CD4-positive, alpha-beta memory T cell (primary cell): ENCODE measurements around the gene MYO9A. TPM values are rescaled to one million over a fixed set of nuclear protein-coding genes. Genes with fewer than 3 reads are reported as not detected.

Source experiments
- CTCF ChIA-PET: fragments of 350-600 bp; sonication (Branson Sonifier 250); formaldehyde crosslinking; loops from one replicate; lab custom pipeline; 2021; ENCODE audit warnings: inconsistent platforms; ENCODE audit not compliant: partially characterized antibody; lab: Charles Lee
- POLR2A ChIA-PET: fragments of 350-600 bp; sonication (Branson Sonifier 250); formaldehyde crosslinking; loops from one replicate; lab custom pipeline; 2021; ENCODE audit not compliant: partially characterized antibody; lab: Charles Lee
- DNase-seq, 5 donors: peaks; one replicate each; pipeline versions ENCODE4 v3.0.0 to v3.0.0-alpha.2; 2020 to 2022; ENCODE audit warnings: mixed read lengths in 1 of 5
- H3K27ac ChIP-seq: one replicate; pipeline ENCODE4 v1.7.0; 2013; ENCODE audit warnings: low read depth, low read length
- H3K27me3 ChIP-seq: 2 replicates; pipeline ENCODE4 v1.7.0; 2013; ENCODE audit warnings: mild to moderate bottlenecking, low read length, moderate library complexity; ENCODE audit not compliant: insufficient read depth
- H3K36me3 ChIP-seq: 2 replicates; pipeline ENCODE4 v1.7.0; 2013; ENCODE audit warnings: mild to moderate bottlenecking, low read length, moderate library complexity; ENCODE audit not compliant: insufficient read depth
- H3K4me1 ChIP-seq: 2 replicates; pipeline ENCODE4 v1.7.0; 2013; ENCODE audit warnings: mild to moderate bottlenecking, low read length, moderate library complexity; ENCODE audit not compliant: insufficient read depth
- H3K4me3 ChIP-seq, 2 donors: one replicate each; pipeline ENCODE4 v1.7.0; 2013; ENCODE audit warnings: low read length in 2 of 2, mild to moderate bottlenecking in 1 of 2
- H3K9me3 ChIP-seq, 2 donors: one replicate each; pipeline ENCODE4 v1.7.0; 2013; ENCODE audit warnings: low read length in 2 of 2, control low read depth in 1 of 2; ENCODE audit not compliant: control insufficient read depth in 1 of 2
- H3K27ac Mint-ChIP-seq, 7 donors: one replicate each; pipeline ENCODE4 v1.8.0; 2020 to 2021; ENCODE audit warnings: mixed read lengths in 7 of 7, mild to moderate bottlenecking in 6 of 7, inconsistent platforms in 3 of 7, moderate library complexity in 3 of 7
- H3K27me3 Mint-ChIP-seq, 2 donors: one replicate each; pipeline ENCODE4 v1.8.0; 2020 to 2021; ENCODE audit warnings: mixed read lengths in 2 of 2
- H3K36me3 Mint-ChIP-seq, 2 donors: one replicate each; pipeline ENCODE4 v1.8.0; 2020 to 2021; ENCODE audit warnings: mixed read lengths in 2 of 2, inconsistent platforms in 1 of 2, mild to moderate bottlenecking in 1 of 2
- H3K4me1 Mint-ChIP-seq, 4 donors: one replicate each; pipeline ENCODE4 v1.8.0; 2020 to 2021; ENCODE audit warnings: mixed read lengths in 4 of 4, mild to moderate bottlenecking in 1 of 4
- H3K4me3 Mint-ChIP-seq, 8 donors: one replicate each; pipeline ENCODE4 v1.8.0; 2020 to 2021; ENCODE audit warnings: mixed read lengths in 8 of 8, mild to moderate bottlenecking in 7 of 8, moderate library complexity in 6 of 8, inconsistent platforms in 3 of 8
- H3K9me3 Mint-ChIP-seq, 8 donors: one replicate each; pipeline ENCODE4 v1.8.0; 2020 to 2021; ENCODE audit warnings: mixed read lengths in 8 of 8, mild to moderate bottlenecking in 5 of 8, inconsistent platforms in 3 of 8, moderate library complexity in 1 of 8
- intact Hi-C: fragments of 100-400 bp; cut with micrococcal nuclease; formaldehyde crosslinking; loops from one replicate; pipeline ENCODE4 v1.15.1; 2023
- polyA plus RNA-seq, 2 donors: library from polyadenylated mRNA; unstranded; fragments of 300-500 nt; fragmentation: Illumina TruSeq; gene quantifications; one replicate each; pipeline ENCODE4 v1.2.3, GENCODE V29; 2021
- total RNA-seq, 2 experiments: library from RNA; stranded (reverse); gene quantifications; one replicate each; pipeline ENCODE4 v1.2.3, GENCODE V29; 2021

Gene MYO9A
- total and polyA plus RNA-seq, 4 experiments from 2014 or later: 7.8 to 44.0 (median 28.0) TPM

- Histone ChIP-seq H3K4me1 (no peaks in the 10 kb centered on the region), H3K9me3 (no peaks in the 10 kb centered on the region), H3K4me3 (no peak overlapping the region), H3K27ac (no peak overlapping the region), H3K36me3 (no peaks in the 10 kb centered on the region), H3K27me3 (no peaks in the 10 kb centered on the region)
- DNase-seq: no peak
- Mint-ChIP-seq H3K4me3 (no peak overlapping the region), H3K4me1 (no peaks in the 10 kb centered on the region), H3K27ac (no peak overlapping the region), H3K27me3 (peaks cover 0 to 3% of the 10 kb centered on the region in 2 donors), H3K9me3 (peaks cover 0 to 1% (median 0%) of the 10 kb centered on the region in 8 donors), H3K36me3 (no peaks in the 10 kb centered on the region)
- ChIA-PET POLR2A (no interaction called here), CTCF (interaction anchor here (0.5 kb wide), 1 partner anchor 66 kb away, joined by 4 read pairs; no protein-coding TSS in a partner anchor)
- intact Hi-C loops: no loop called here
Observed at GRCh38 chr15:71811752-71812735, 305.9 kb downstream of the MYO9A start.

- Mint-ChIP-seq H3K4me1 (no peaks in the 10 kb centered on the region), H3K9me3 (peaks cover 0 to 1% (median 0%) of the 10 kb centered on the region in 8 donors)
Observed at GRCh38 chr15:71811036-71811736, 306.8 kb downstream of the MYO9A start.

GRCh38 chr15:71810256-71811035 lies 307.5 kb downstream of the MYO9A start, which contains the start of gene NR2E3:
Gene NR2E3 (plus strand): TSS chr15:71810554. CDS start chr15:71810744, 190 bp downstream.
- no peaks in the 10 kb centered on the region for H3K27me3 ChIP-seq
- H3K9me3 Mint-ChIP-seq: peaks cover 0 to 1% (median 0%) of the 10 kb centered on the region in 8 donors
- no peak within 1 kb of the TSS for H3K4me3 ChIP-seq
- H3K27me3 Mint-ChIP-seq: peaks cover 3 to 4% of the 10 kb centered on the region in 2 donors
- H3K4me3 Mint-ChIP-seq: no peak within 1 kb of the TSS
- intact Hi-C loops: no loop called here
- POLR2A ChIA-PET: no interaction called here
- no peaks in the 10 kb centered on the region for H3K4me1 Mint-ChIP-seq
- H3K36me3 Mint-ChIP-seq: no peaks in the 10 kb centered on the region
- no peak within 1 kb of the TSS for H3K27ac ChIP-seq
- no peaks in the 10 kb centered on the region for H3K4me1 ChIP-seq
- CTCF ChIA-PET: no interaction called here
- no peak within 1 kb of the TSS for H3K27ac Mint-ChIP-seq
- no peaks in the 10 kb centered on the region for H3K9me3 ChIP-seq
- no peak for DNase-seq
- H3K36me3 ChIP-seq: no peaks in the 10 kb centered on the region

More at GRCh38 chr15:71811036-71811736, 306.8 kb downstream of the MYO9A start:
- H3K36me3 ChIP-seq: no peaks in the 10 kb centered on the region
- no peaks in the 10 kb centered on the region for H3K27me3 ChIP-seq
- intact Hi-C loops: no loop called here
- H3K9me3 ChIP-seq: no peaks in the 10 kb centered on the region
- Mint-ChIP-seq H3K27me3 (peaks cover 0 to 3% of the 10 kb centered on the region in 2 donors), H3K36me3 (no peaks in the 10 kb centered on the region), H3K27ac (no peak overlapping the region), H3K4me3 (no peak overlapping the region)
- no peak for DNase-seq
- H3K4me3 ChIP-seq: no peak overlapping the region
- CTCF ChIA-PET: no interaction called here
- H3K4me1 ChIP-seq: no peaks in the 10 kb centered on the region
- POLR2A ChIA-PET: no interaction called here
- H3K27ac ChIP-seq: no peak overlapping the region

GRCh38 chr15:71809346-71809745 lies 308.6 kb downstream of the MYO9A start:
- Mint-ChIP-seq H3K4me3 (no peak overlapping the region), H3K4me1 (no peaks in the 10 kb centered on the region), H3K27me3 (peaks cover 3 to 4% of the 10 kb centered on the region in 2 donors), H3K9me3 (peaks cover 0 to 1% (median 0%) of the 10 kb centered on the region in 8 donors), H3K27ac (no peak overlapping the region), H3K36me3 (no peaks in the 10 kb centered on the region)
- no peak overlapping the region for H3K4me3 ChIP-seq
- H3K4me1 ChIP-seq: no peaks in the 10 kb centered on the region
- H3K9me3 ChIP-seq: no peaks in the 10 kb centered on the region
- ChIA-PET POLR2A (no interaction called here), CTCF (no interaction called here)
- no peaks in the 10 kb centered on the region for H3K36me3 ChIP-seq
- intact Hi-C loops: no loop called here
- no peaks in the 10 kb centered on the region for H3K27me3 ChIP-seq
- H3K27ac ChIP-seq: no peak overlapping the region
- DNase-seq: no peak

DNA sequence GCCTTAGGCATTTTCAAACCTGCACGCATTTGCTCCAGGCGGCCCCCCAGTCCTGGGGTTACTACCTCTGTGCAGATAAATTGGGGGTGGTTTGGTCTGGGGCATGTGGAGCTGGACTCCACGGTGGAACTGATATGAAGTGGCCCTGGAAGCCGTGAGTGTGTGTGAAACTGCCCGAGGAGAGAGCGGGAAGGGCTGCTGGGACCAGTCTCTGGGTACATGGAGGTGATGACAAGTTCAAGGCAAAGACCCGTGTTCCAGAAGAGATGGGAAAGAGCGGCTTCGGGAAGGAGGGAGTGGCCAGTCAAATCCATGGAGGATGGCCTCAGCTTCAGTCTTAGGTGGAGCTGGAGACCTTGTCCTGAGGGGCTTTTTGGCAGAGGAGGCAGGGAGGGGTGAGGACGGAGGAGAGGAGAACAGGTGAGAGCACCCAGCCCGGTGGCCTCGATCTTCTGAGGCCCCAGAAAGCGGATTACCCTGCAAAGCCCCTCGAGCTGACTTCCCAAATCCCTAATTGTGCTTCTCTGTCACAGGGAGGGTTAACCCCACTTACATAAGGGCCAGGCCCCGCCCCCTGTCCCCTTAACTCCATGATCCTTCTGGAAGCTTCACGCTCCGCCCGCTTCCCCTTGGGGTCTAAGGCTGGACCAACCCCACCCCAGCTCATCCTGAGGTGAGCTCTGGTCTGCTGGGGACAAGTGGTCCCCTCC lies 309.5 kb downstream of the MYO9A start:
- Mint-ChIP-seq H3K27ac (no peak overlapping the region), H3K27me3 (peaks cover 3 to 4% of the 10 kb centered on the region in 2 donors), H3K4me1 (no peaks in the 10 kb centered on the region), H3K36me3 (no peaks in the 10 kb centered on the region), H3K9me3 (peaks cover 0 to 1% (median 0%) of the 10 kb centered on the region in 8 donors), H3K4me3 (no peak overlapping the region)
- no peaks in the 10 kb centered on the region for H3K27me3 ChIP-seq
- no peaks in the 10 kb centered on the region for H3K4me1 ChIP-seq
- no peak overlapping the region for H3K4me3 ChIP-seq
- H3K9me3 ChIP-seq: no peaks in the 10 kb centered on the region
- ChIA-PET POLR2A (no interaction called here), CTCF (no interaction called here)
- no peaks in the 10 kb centered on the region for H3K36me3 ChIP-seq
- H3K27ac ChIP-seq: no peak overlapping the region
- DNase-seq: no peak
- intact Hi-C loops: no loop called here

GRCh38 chr15:71807691-71808091 lies 310.3 kb downstream of the MYO9A start:
- no peaks in the 10 kb centered on the region for H3K36me3 Mint-ChIP-seq
- intact Hi-C loops: no loop called here
- POLR2A ChIA-PET: no interaction called here
- Histone ChIP-seq H3K4me1 (no peaks in the 10 kb centered on the region), H3K9me3 (no peaks in the 10 kb centered on the region), H3K27ac (no peak overlapping the region), H3K36me3 (no peaks in the 10 kb centered on the region), H3K4me3 (no peak overlapping the region), H3K27me3 (no peaks in the 10 kb centered on the region)
- no peak for DNase-seq
- peaks cover 4% of the 10 kb centered on the region in 2 donors for H3K27me3 Mint-ChIP-seq
- CTCF ChIA-PET: no interaction called here
- H3K4me3 Mint-ChIP-seq: no peak overlapping the region
- no peak overlapping the region for H3K27ac Mint-ChIP-seq
- H3K4me1 Mint-ChIP-seq: no peaks in the 10 kb centered on the region
- peaks cover 0 to 1% (median 0%) of the 10 kb centered on the region in 8 donors for H3K9me3 Mint-ChIP-seq
